GM19397 (cell line): ENCODE results near the gene ATP1A2.

Experiments used
- ATAC-seq: cut with Tn5 transposase; IDR thresholded peaks from one replicate; pipeline ENCODE4 v1.9.1; 2021; ENCODE audit warnings: mild to moderate bottlenecking, moderate library complexity; ENCODE audit not compliant: unreplicated experiment

ATP1A2 gene

DNA sequence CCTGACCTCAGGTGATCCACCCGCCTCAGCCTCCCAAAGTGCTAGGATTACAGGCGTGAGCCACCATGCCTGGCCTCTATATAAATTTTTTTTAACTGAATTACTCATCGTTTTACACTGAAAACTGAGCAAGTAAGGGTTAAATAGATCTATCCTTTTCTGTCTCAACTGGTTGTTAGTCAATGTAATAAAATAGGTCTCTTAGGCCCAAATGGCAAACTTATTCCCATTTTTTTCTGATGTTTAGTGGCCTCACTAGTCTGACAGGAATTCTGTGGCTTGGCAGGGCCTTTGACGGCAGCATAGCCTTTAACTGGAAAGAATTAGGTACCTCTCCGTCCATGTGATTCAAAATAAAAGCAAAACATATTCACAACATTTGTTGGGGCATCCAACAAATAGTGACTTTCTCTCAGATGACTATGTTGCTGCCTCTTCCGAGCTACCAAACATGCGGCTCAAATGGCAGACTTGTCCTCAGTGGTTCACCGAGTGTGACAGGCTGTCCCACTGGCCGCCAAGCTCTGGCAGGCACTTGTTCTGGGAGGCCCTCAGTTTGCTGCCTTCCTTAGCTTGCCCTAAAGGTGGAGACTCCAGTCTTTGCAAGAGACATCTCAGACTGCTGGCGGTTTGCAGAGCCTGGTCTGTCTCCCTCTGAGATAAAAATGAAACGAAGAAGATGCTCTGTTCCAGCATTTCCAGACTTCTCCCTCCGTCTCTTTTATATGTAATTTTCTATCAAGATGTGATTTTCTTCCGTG lies 53.2 kb downstream of the ATP1A2 start:
- ATAC-seq: no peak

DNA sequence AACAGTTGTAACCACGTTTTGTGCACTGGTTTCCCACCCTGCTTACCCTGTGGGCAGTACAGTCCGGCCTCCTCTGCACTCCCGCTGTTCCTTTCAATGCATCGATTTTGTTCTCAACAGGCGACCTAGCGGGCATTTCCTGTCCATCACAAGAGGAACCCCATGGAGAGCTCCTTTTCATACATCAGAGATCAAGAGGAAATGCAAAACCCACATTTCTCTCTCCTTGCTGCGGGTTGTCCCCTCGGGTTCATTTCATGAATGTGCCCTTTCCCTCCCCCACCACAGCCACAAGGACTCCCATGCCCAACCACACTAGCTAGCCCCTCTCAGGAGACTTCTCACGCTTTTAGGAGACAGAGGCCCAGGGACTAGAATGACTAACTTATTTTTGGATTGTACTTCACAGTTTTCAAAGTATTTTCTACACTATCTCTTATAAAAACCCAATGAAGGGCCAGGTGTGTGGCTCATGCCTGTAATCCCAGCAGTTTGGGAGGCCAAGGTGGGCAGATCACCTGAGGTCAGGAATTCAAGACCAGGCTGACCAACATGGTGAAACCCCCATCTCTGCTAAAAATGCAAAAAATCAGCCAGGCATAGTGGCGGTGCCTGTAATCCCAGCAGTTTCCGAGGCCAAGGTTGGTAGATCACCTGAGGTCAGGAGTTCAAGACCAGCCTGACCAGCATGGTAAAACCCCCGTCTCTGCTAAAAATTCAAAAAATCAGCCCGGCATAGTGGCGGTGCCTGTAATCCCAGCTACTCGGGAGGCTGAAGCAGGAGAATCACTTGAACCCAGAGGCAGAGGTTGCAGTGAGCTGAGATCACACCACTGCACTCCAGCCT lies 54.2 kb downstream of the ATP1A2 start:
- ATAC-seq: peak; percentile 57

GRCh38 chr1:160171354-160171753 lies 55.8 kb downstream of the ATP1A2 start:
- no peak for ATAC-seq

- no peak for ATAC-seq
Observed at GRCh38 chr1:160171980-160172379, 56.4 kb downstream of the ATP1A2 start.

DNA sequence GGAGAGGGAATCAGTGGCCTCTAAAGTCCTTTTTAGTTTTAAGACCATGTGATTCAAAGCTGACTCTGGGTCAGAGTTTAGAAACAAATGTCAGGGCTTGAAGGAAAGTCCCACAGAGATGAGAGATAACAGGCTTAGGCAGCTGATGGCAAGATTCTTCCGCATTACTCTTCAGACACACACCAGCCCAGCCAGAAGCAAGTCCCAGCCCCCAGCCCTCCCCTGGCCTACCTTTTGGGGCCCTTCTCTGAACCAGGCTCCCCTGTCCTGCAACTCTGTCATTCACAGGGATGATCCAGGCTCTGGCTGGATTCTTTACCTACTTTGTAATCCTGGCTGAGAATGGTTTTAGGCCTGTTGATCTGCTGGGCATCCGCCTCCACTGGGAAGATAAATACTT lies 61.7 kb downstream of the ATP1A2 start:
- ATAC-seq: no peak

DNA sequence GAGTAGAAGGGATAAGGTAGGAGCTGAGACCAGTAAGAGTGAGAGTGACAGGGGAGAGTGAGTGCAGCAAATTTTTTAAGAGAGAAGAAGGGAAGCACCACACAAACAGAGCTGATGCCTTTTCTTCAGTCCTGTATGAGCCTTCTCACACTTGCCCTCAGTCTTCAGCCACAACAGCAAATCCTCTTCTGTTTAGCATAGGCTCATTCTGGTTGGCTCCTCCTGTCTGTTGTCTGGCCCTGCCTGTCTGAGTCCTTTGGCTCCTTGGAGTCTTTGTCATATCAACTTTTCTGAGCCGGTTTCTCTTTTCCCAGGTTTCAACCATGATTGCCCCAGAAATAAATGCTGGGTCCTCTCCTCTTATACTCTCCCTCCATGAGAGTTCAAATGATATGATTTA lies 62.1 kb downstream of the ATP1A2 start:
- no peak for ATAC-seq

- no peak for ATAC-seq
Observed at GRCh38 chr1:160178731-160179130, 63.2 kb downstream of the ATP1A2 start.

- no peak for ATAC-seq
Observed at GRCh38 chr1:160179336-160179735, 63.8 kb downstream of the ATP1A2 start.

GRCh38 chr1:160186246-160186645 lies 70.7 kb downstream of the ATP1A2 start:
- no peak for ATAC-seq

- ATAC-seq: no peak
Observed at GRCh38 chr1:160186729-160187128, 71.2 kb downstream of the ATP1A2 start.

- no peak for ATAC-seq
Observed at GRCh38 chr1:160187407-160187806, 71.8 kb downstream of the ATP1A2 start.

- no peak for ATAC-seq
Observed at GRCh38 chr1:160188341-160188740, 72.8 kb downstream of the ATP1A2 start.

- ATAC-seq: no peak
Observed at GRCh38 chr1:160189649-160190625, 74.4 kb downstream of the ATP1A2 start, which contains the start of gene CASQ1. Gene CASQ1, plus strand, starts transcription at chr1:160190575. Its CDS starts 177 bp downstream, at chr1:160190752.

GRCh38 chr1:160191756-160192155 lies 76.2 kb downstream of the ATP1A2 start:
- ATAC-seq: no peak

DNA sequence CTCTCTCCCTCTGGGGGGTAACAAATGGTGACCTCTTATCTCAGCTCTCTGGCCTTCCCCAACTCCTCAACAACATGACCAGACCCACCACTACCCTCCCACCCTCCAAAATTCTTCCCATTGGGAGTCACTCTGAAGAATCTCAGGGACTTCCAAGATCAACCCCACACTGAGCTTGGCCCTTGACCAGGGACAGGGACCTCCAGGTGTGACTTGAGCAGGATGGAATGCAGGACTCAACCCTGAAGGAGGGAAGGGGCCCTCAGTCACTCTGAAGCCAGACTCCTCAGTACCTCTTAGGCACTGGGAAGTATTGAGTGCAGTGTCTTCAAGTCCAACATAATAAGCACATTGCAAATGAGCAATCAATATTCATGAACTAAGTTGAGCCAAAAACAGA lies 76.7 kb downstream of the ATP1A2 start:
- ATAC-seq: no peak
